B cell (primary cell): ENCODE data around the gene USP17L22. TPM values are rescaled to one million over a fixed set of nuclear protein-coding genes. Genes with fewer than 3 reads are reported as not detected.
"Not testable (repeated sequence)": the region's sequence is repeated elsewhere in the genome, so short reads cannot be mapped to it uniquely, and the experiment has no call there.

Source experiments
- ATAC-seq: fragments of 200-7000 bp; cut with Tn5 transposase; one replicate; pipeline ENCODE4 v1.10.0; 2021; ENCODE audit warnings: low read depth, mild to moderate bottlenecking, moderate number of reproducible peaks, moderate library complexity
- CTCF ChIA-PET: fragments of 350-600 bp; sonication (Branson Sonifier 250); formaldehyde crosslinking; loops from one replicate; lab custom pipeline; 2021; ENCODE audit warnings: antibody characterized with exemption, inconsistent platforms; lab: Charles Lee
- POLR2A ChIA-PET: fragments of 350-600 bp; sonication (Branson Sonifier 250); formaldehyde crosslinking; loops from one replicate; lab custom pipeline; 2021; ENCODE audit warnings: antibody characterized with exemption; lab: Charles Lee
- DNase-seq: peaks from one replicate; pipeline ENCODE4 v3.0.0; 2013
- H2AFZ ChIP-seq: 2 replicates; pipeline ENCODE4 v1.6.1; 2012; ENCODE audit warnings: mild to moderate bottlenecking, low read depth, low read length; ENCODE audit not compliant: insufficient read depth, poor library complexity, severe bottlenecking
- H3K27ac ChIP-seq, 2 donors: 1 replicate in 1 of 2; 2 replicates in 1 of 2; pipeline ENCODE4 v1.5.1; 2012 to 2013; ENCODE audit warnings: low read length in 2 of 2, mild to moderate bottlenecking in 2 of 2, moderate library complexity in 1 of 2
- H3K27me3 ChIP-seq, 4 experiments: fragments of 200-600 bp in 1 of 4; sonication (generic) in 1 of 4; replicated peaks in 1 of 4; 1 replicate in 2 of 4; 2 replicates in 2 of 4; pipeline versions ENCODE4 v1.6.1 to v1.7.0; 2013 to 2016; ENCODE audit warnings: low read length in 3 of 4, mild to moderate bottlenecking in 2 of 4, mixed read lengths in 1 of 4, moderate library complexity in 1 of 4; ENCODE audit not compliant: insufficient read depth in 4 of 4, control insufficient read depth in 3 of 4; ENCODE audit errors: control extremely low read depth in 1 of 4
- H3K36me3 ChIP-seq, 2 experiments: replicated peaks in 1 of 2; 1 replicate in 1 of 2; 2 replicates in 1 of 2; pipeline versions ENCODE4 v1.6.1 to v1.7.1; 2013; ENCODE audit warnings: low read length in 1 of 2; ENCODE audit not compliant: insufficient read depth in 2 of 2, control insufficient read depth in 1 of 2; ENCODE audit errors: control extremely low read depth in 1 of 2, extremely low read depth in 1 of 2
- H3K4me1 ChIP-seq, 2 donors: fragments of 200-600 bp in 1 of 2; sonication (generic) in 1 of 2; 1 replicate in 1 of 2; 2 replicates in 1 of 2; pipeline versions ENCODE4 v1.5.1 to v1.6.1; 2013 to 2017; ENCODE audit warnings: low read length in 2 of 2; ENCODE audit not compliant: control insufficient read depth in 2 of 2, insufficient read depth in 2 of 2
- H3K4me2 ChIP-seq: replicated peaks from 2 replicates; pipeline ENCODE3; 2012; ENCODE audit warnings: mild to moderate bottlenecking, low read depth, low read length; ENCODE audit not compliant: poor library complexity, severe bottlenecking
- H3K4me3 ChIP-seq, 5 experiments: fragments of 200-600 bp in 1 of 5; sonication (generic) in 1 of 5; 1 replicate in 3 of 5; 2 replicates in 2 of 5; pipeline versions ENCODE4 v1.5.1 to v1.7.0; 2011 to 2016; ENCODE audit warnings: low read length in 4 of 5, mild to moderate bottlenecking in 4 of 5, low read depth in 2 of 5, control low read depth in 1 of 5, moderate library complexity in 1 of 5; ENCODE audit not compliant: insufficient read depth in 1 of 5; ENCODE audit errors: control extremely low read depth in 1 of 5, extremely low read depth in 1 of 5
- H3K79me2 ChIP-seq: fragments of 200-600 bp; sonication (generic); one replicate; pipeline ENCODE4 v1.6.0; 2016; ENCODE audit warnings: low read length; ENCODE audit not compliant: control insufficient read depth, insufficient read depth
- H3K9ac ChIP-seq: fragments of 200-600 bp; sonication (generic); 2 replicates; pipeline ENCODE4 v1.6.1; 2017; ENCODE audit warnings: mild to moderate bottlenecking, low read length, moderate library complexity
- H3K9me3 ChIP-seq, 3 donors: one replicate each; pipeline versions ENCODE4 v1.6.1 to v1.7.1; 2013; ENCODE audit warnings: low read length in 2 of 3; ENCODE audit not compliant: control insufficient read depth in 2 of 3, insufficient read depth in 1 of 3; ENCODE audit errors: control extremely low read depth in 1 of 3
- H4K20me1 ChIP-seq: 2 replicates; pipeline ENCODE4 v1.6.0; 2012; ENCODE audit warnings: mild to moderate bottlenecking, low read length; ENCODE audit not compliant: insufficient read depth, control insufficient read depth, poor library complexity, severe bottlenecking
- H3K27ac Mint-ChIP-seq: one replicate; pipeline ENCODE4 v1.8.0; 2021; ENCODE audit warnings: mixed read lengths
- H3K27me3 Mint-ChIP-seq: one replicate; pipeline ENCODE4 v1.8.0; 2021; ENCODE audit warnings: mixed read lengths
- H3K4me1 Mint-ChIP-seq: one replicate; pipeline ENCODE4 v1.8.0; 2021; ENCODE audit warnings: mixed read lengths
- H3K4me3 Mint-ChIP-seq: one replicate; pipeline ENCODE4 v1.8.0; 2021; ENCODE audit warnings: mixed read lengths
- H3K9me3 Mint-ChIP-seq: one replicate; pipeline ENCODE4 v1.8.0; 2022; ENCODE audit warnings: mixed read lengths; ENCODE audit not compliant: insufficient read depth
- WGBS: methylation state at CpG from one replicate; pipeline ENCODE4 v1.1.5; 2013; ENCODE audit warnings: missing lambda C conversion rate; ENCODE audit not compliant: insufficient coverage; 5-methylcytosine and 5-hydroxymethylcytosine counted together
- intact Hi-C: fragments of 100-400 bp; cut with micrococcal nuclease; formaldehyde crosslinking; loops from one replicate; pipeline ENCODE4 v1.10.0; 2022
- polyA plus RNA-seq: library from polyadenylated mRNA; depleted of rRNA; stranded (reverse); fragments of >200 nt; gene quantifications from 2 replicates; pipeline ENCODE4 v1.2.3, GENCODE V29; 2012
- total RNA-seq, 2 donors: library from RNA; stranded (reverse); fragments of 120-200 nt in 1 of 2; gene quantifications; 1 replicate in 1 of 2; 2 replicates in 1 of 2; pipeline versions ENCODE4 v1.2.3 to v1.2.4, GENCODE V29; 2013 to 2022

USP17L22 gene
- total and polyA plus RNA-seq, 2 donors (not counting 1 experiment from before 2014, with no cell fraction given) = not detected

DNA sequence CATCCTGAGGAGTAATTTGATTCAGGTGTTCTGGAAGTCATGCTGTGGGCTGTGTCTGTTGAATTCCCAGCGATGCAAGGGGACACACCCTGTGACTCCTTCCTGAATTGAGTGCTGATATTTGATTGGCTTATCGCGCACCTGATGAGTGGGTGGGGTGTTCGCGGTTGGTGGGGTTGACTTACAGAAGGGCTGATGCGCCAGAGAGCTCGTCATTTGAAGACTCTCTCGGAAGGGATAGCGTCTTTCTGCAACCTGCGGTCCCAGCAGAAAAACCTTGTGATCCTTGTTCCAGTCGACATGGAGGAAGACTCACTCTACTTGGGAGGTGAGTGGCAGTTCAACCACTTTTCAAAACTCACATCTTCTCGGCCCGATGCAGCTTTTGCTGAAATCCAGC, 14.3 kb upstream of the USP17L22 start, which contains the start of gene USP17L19:
TSS of gene USP17L19 (plus strand) at position 301 of the 400 bp plus-strand sequence. CDS start at position 301, 0 bp downstream.
- ATAC-seq, H3K4me3 Mint-ChIP-seq, H3K9ac ChIP-seq, H2AFZ ChIP-seq, DNase-seq, H3K9me3 ChIP-seq, POLR2A ChIA-PET, H3K36me3 ChIP-seq, H3K4me1 ChIP-seq, H3K4me2 ChIP-seq, H3K4me1 Mint-ChIP-seq, H3K4me3 ChIP-seq, H3K27me3 Mint-ChIP-seq, H3K27ac ChIP-seq, H3K27ac Mint-ChIP-seq, H3K27me3 ChIP-seq, intact Hi-C loops, H3K79me2 ChIP-seq, CTCF ChIA-PET, H3K9me3 Mint-ChIP-seq, H4K20me1 ChIP-seq: not testable (repeated sequence)
- WGBS = no CpG with 5 or more reads among the region's 13 CpGs

DNA sequence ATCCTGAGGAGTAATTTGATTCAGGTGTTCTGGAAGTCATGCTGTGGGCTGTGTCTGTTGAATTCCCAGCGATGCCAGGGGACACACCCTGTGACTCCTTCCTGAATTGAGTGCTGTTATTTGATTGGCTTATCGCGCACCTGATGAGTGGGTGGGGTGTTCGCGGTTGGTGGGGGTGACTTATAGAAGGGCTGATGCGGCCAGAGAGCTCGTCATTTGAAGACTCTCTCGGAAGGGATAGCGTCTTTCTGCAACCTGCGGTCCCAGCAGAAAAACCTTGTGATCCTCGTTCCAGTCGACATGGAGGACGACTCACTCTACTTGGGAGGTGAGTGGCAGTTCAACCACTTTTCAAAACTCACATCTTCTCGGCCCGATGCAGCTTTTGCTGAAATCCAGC, 9.6 kb upstream of the USP17L22 start, which contains the start of gene USP17L20:
TSS of gene USP17L20 (plus strand) at position 301 of the 400 bp plus-strand sequence. CDS start at position 301, 0 bp downstream.
- POLR2A ChIA-PET, H3K9ac ChIP-seq, H2AFZ ChIP-seq, CTCF ChIA-PET, H3K36me3 ChIP-seq, ATAC-seq, H3K4me1 Mint-ChIP-seq, H3K79me2 ChIP-seq, H3K27me3 ChIP-seq, H3K27me3 Mint-ChIP-seq, intact Hi-C loops, H3K4me2 ChIP-seq, DNase-seq, H3K9me3 ChIP-seq, H3K9me3 Mint-ChIP-seq, H3K4me3 ChIP-seq, H3K4me3 Mint-ChIP-seq, H4K20me1 ChIP-seq, H3K4me1 ChIP-seq, H3K27ac Mint-ChIP-seq, H3K27ac ChIP-seq: not testable (repeated sequence)
- no CpG with 5 or more reads among the region's 15 CpGs for WGBS

DNA sequence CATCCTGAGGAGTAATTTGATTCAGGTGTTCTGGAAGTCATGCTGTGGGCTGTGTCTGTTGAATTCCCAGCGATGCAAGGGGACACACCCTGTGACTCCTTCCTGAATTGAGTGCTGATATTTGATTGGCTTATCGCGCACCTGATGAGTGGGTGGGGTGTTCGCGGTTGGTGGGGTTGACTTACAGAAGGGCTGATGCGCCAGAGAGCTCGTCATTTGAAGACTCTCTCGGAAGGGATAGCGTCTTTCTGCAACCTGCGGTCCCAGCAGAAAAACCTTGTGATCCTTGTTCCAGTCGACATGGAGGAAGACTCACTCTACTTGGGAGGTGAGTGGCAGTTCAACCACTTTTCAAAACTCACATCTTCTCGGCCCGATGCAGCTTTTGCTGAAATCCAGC, 4.8 kb upstream of the USP17L22 start, which contains the start of gene USP17L21:
TSS of gene USP17L21 (plus strand) at position 301 of the 400 bp plus-strand sequence. CDS start at position 301, 0 bp downstream.
- H3K27ac Mint-ChIP-seq, H3K27me3 Mint-ChIP-seq, H3K4me2 ChIP-seq, H3K79me2 ChIP-seq, POLR2A ChIA-PET, H4K20me1 ChIP-seq, H3K4me3 ChIP-seq, H2AFZ ChIP-seq, H3K4me1 ChIP-seq, H3K4me3 Mint-ChIP-seq, DNase-seq, CTCF ChIA-PET, H3K36me3 ChIP-seq, H3K9me3 ChIP-seq, ATAC-seq, H3K9me3 Mint-ChIP-seq, H3K27ac ChIP-seq, H3K4me1 Mint-ChIP-seq, H3K27me3 ChIP-seq, H3K9ac ChIP-seq, intact Hi-C loops: not testable (repeated sequence)
- no CpG with 5 or more reads among the region's 13 CpGs for WGBS

DNA sequence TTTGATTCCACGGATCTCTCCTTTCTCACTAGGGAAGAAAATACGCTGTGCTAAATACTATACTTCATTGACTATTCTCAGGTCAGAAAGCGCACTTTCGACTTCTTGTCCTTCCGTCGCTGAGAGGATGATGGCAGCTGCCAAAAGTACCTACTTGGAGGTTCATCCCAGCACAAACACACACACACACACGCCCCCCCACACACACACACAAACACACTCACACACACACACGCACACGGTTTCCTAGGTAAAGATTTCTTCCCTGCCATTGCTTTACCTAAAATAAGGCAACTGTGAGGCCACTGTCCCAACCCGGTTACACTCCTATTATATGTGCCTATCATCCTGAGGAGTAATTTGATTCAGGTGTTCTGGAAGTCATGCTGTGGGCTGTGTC, 4.3 kb downstream of the USP17L22 start:
- H3K27me3 Mint-ChIP-seq, H3K27ac ChIP-seq, H3K27ac Mint-ChIP-seq, POLR2A ChIA-PET, H4K20me1 ChIP-seq, H3K9ac ChIP-seq, ATAC-seq, H3K4me3 Mint-ChIP-seq, intact Hi-C loops, H3K36me3 ChIP-seq, H3K4me1 Mint-ChIP-seq, H3K9me3 Mint-ChIP-seq, H3K4me1 ChIP-seq, H3K79me2 ChIP-seq, H3K4me2 ChIP-seq, H3K27me3 ChIP-seq, H2AFZ ChIP-seq, H3K9me3 ChIP-seq, H3K4me3 ChIP-seq, DNase-seq, CTCF ChIA-PET: not testable (repeated sequence)
- 89% methylated on average over 3 of the region's 10 CpGs for WGBS
